SK-N-SH (cell line): ENCODE results near the gene RPS3A. TPM values are rescaled to one million over a fixed set of nuclear protein-coding genes. Genes with fewer than 3 reads are reported as not detected.

ENCODE experiments used
- CTCF ChIA-PET: fragments of 300-600, 350-600 bp; formaldehyde crosslinking; extraction: SDS; loops from one replicate; lab custom pipeline; 2021; lab: Yijun Ruan, JAX
- POLR2A ChIA-PET: fragments of 350-600 bp; sonication (Branson Sonifier 250); formaldehyde crosslinking; extraction: SDS; loops from one replicate; lab custom pipeline; 2020; ENCODE audit warnings: antibody characterized with exemption, inconsistent platforms; lab: Yijun Ruan, JAX
- DNase-seq: peaks from one replicate; pipeline ENCODE4 v3.0.0; 2012
- H2AFZ ChIP-seq: fragments of 200-600 bp; sonication (generic); 2 replicates; pipeline ENCODE4 v1.8.1; 2016; ENCODE audit warnings: antibody characterized with exemption, mild to moderate bottlenecking, low read depth
- H3F3A ChIP-seq: fragments of 200-600 bp; sonication (generic); replicated peaks from 2 replicates; pipeline ENCODE3; 2016; ENCODE audit warnings: antibody characterized with exemption, mild to moderate bottlenecking; ENCODE audit not compliant: insufficient read depth
- H3K27ac ChIP-seq, 2 experiments: fragments of 200-500 bp in 1 of 2; fragments of 200-600 bp in 1 of 2; sonication (Bioruptor generic) in 1 of 2; sonication (generic), shearing (Covaris generic) in 1 of 2; 2 replicates each; pipeline versions ENCODE4 v1.5.1 to v1.6.1; 2014 to 2016; ENCODE audit warnings: low read depth in 2 of 2, inconsistent platforms in 1 of 2, low read length in 1 of 2, mild to moderate bottlenecking in 1 of 2, mixed read lengths in 1 of 2
- H3K27me3 ChIP-seq: fragments of 200-600 bp; sonication (generic), shearing (Covaris generic); 2 replicates; pipeline ENCODE4 v1.6.1; 2016; ENCODE audit warnings: mixed run types; ENCODE audit not compliant: insufficient read depth
- H3K36me3 ChIP-seq, 2 experiments: fragments of 200-500 bp in 1 of 2; fragments of 200-600 bp in 1 of 2; sonication (Bioruptor generic) in 1 of 2; sonication (generic) in 1 of 2; replicated peaks in 1 of 2; 2 replicates each; pipeline versions ENCODE3 to v1.5.1; 2014 to 2016; ENCODE audit warnings: low read length in 1 of 2, mild to moderate bottlenecking in 1 of 2; ENCODE audit not compliant: insufficient read depth in 2 of 2, control insufficient read depth in 1 of 2
- H3K4me1 ChIP-seq, 2 experiments: fragments of 200-500 bp in 1 of 2; fragments of 200-600 bp in 1 of 2; sonication (Bioruptor generic) in 1 of 2; sonication (generic), shearing (Covaris generic) in 1 of 2; 2 replicates each; pipeline versions ENCODE4 v1.5.1 to v1.6.1; 2014 to 2016; ENCODE audit warnings: low read depth in 1 of 2, low read length in 1 of 2, mixed run types in 1 of 2; ENCODE audit not compliant: insufficient read depth in 2 of 2, control insufficient read depth in 1 of 2
- H3K4me2 ChIP-seq: fragments of 200-600 bp; sonication (generic), shearing (Covaris generic); 2 replicates; pipeline ENCODE4 v1.6.1; 2017; ENCODE audit warnings: mixed run types
- H3K4me3 ChIP-seq, 2 experiments: fragments of 200-500 bp in 1 of 2; fragments of 200-600 bp in 1 of 2; sonication (Bioruptor generic) in 1 of 2; sonication (generic), shearing (Covaris generic) in 1 of 2; 2 replicates each; pipeline versions ENCODE4 v1.5.1 to v1.8.1; 2014 to 2016; ENCODE audit warnings: low read depth in 2 of 2, inconsistent platforms in 1 of 2, low read length in 1 of 2, mild to moderate bottlenecking in 1 of 2, mixed read lengths in 1 of 2, moderate library complexity in 1 of 2
- H3K79me2 ChIP-seq: fragments of 200-600 bp; sonication (generic); 2 replicates; pipeline ENCODE4 v1.8.1; 2017; ENCODE audit warnings: mild to moderate bottlenecking; ENCODE audit not compliant: insufficient read depth
- H3K9ac ChIP-seq: fragments of 200-600 bp; sonication (generic); 2 replicates; pipeline ENCODE4 v1.6.1; 2017; ENCODE audit warnings: mixed run types
- H3K9me2 ChIP-seq: fragments of 200-600 bp; sonication (generic); 2 replicates; pipeline ENCODE4 v1.6.1; 2017; ENCODE audit warnings: mixed run types
- H3K9me3 ChIP-seq: fragments of 200-600 bp; sonication (generic); 2 replicates; pipeline ENCODE4 v1.6.1; 2017; ENCODE audit warnings: mixed run types, mild to moderate bottlenecking, moderate library complexity
- H4K20me1 ChIP-seq: fragments of 200-600 bp; sonication (generic); 2 replicates; pipeline ENCODE4 v1.6.1; 2017; ENCODE audit warnings: mild to moderate bottlenecking, mixed run types; ENCODE audit not compliant: insufficient read depth
- ELF1 ChIP-seq: IDR thresholded peaks from 2 replicates; pipeline ENCODE4 v1.4.0; 2012
- FOSL2 ChIP-seq: IDR thresholded peaks from 2 replicates; pipeline ENCODE4 v1.4.0; 2012; ENCODE audit warnings: low read depth, mild to moderate bottlenecking, moderate library complexity, borderline replicate concordance
- GATA2 ChIP-seq: sonication (generic); formaldehyde crosslinking; IDR thresholded peaks from 2 replicates; pipeline ENCODE4 v1.5.0; 2020; ENCODE audit warnings: mild to moderate bottlenecking, missing genetic modification reagents
- MEF2A ChIP-seq: IDR thresholded peaks from 2 replicates; pipeline ENCODE4 v1.4.0; 2012; ENCODE audit warnings: low read depth, borderline replicate concordance
- NFIC ChIP-seq: IDR thresholded peaks from 2 replicates; pipeline ENCODE4 v1.4.0; 2012; ENCODE audit warnings: borderline replicate concordance
- NRF1 ChIP-seq: IDR thresholded peaks from 2 replicates; pipeline ENCODE4 v1.6.1; 2012; ENCODE audit warnings: low read depth, mild to moderate bottlenecking, low read length
- PBX3 ChIP-seq: IDR thresholded peaks from 2 replicates; pipeline ENCODE4; 2012
- POLR2AphosphoS5 ChIP-seq: IDR thresholded peaks from 2 replicates; pipeline ENCODE4 v1.6.1; 2012; ENCODE audit warnings: low read depth, low read length
- RXRA ChIP-seq: IDR thresholded peaks from 2 replicates; pipeline ENCODE4 v1.4.0; 2012; ENCODE audit warnings: low read depth, mild to moderate bottlenecking, borderline replicate concordance
- SIN3A ChIP-seq: IDR thresholded peaks from 2 replicates; pipeline ENCODE4 v1.6.1; 2012; ENCODE audit warnings: low read depth, mild to moderate bottlenecking, low read length, moderate library complexity, borderline replicate concordance
- SMC3 ChIP-seq: IDR thresholded peaks from 2 replicates; pipeline ENCODE4 v1.6.1; 2012; ENCODE audit warnings: low read depth, low read length, improper control_type of control experiment
- TEAD4 ChIP-seq: IDR thresholded peaks from 2 replicates; pipeline ENCODE4 v1.4.0; 2012; ENCODE audit warnings: mild to moderate bottlenecking, borderline replicate concordance; ENCODE audit not compliant: insufficient read depth
- USF2 ChIP-seq: fragments of 150-350 bp; IDR thresholded peaks from 2 replicates; pipeline ENCODE4 v1.6.1; 2017; ENCODE audit warnings: antibody characterized with exemption, low read length, low read depth, borderline replicate concordance
- YY1 ChIP-seq: IDR thresholded peaks from 2 replicates; pipeline ENCODE4 v1.4.0; 2012; ENCODE audit warnings: low read depth, mild to moderate bottlenecking
- ZBTB33 ChIP-seq: IDR thresholded peaks from 2 replicates; pipeline ENCODE4 v1.4.0; 2012; ENCODE audit warnings: low read depth, borderline replicate concordance
- WGBS: methylation state at CpG from one replicate; pipeline ENCODE4 v1.1.6; 2017; ENCODE audit warnings: low lambda C conversion rate; 5-methylcytosine and 5-hydroxymethylcytosine counted together
- polyA plus RNA-seq, 3 experiments: library from polyadenylated mRNA; depleted of rRNA; stranded (reverse); fragments of >200 nt; gene quantifications; 2 replicates each; pipeline ENCODE4 v1.2.3, GENCODE V29; 2012
- TF ChIP-seq, protein P1 (sequence below): IDR thresholded peaks from 2 replicates; pipeline ENCODE4 v1.4.0; 2012; ENCODE audit warnings: low read depth, borderline replicate concordance
- TF ChIP-seq, protein P2 (sequence below): IDR thresholded peaks from 2 replicates; pipeline ENCODE4 v1.4.0; 2012; ENCODE audit warnings: low read depth

Gene RPS3A
- polyA plus RNA-seq, 1 of the 3 experiments (the other 2 are of a cell fraction) = 2,161 TPM

DNA sequence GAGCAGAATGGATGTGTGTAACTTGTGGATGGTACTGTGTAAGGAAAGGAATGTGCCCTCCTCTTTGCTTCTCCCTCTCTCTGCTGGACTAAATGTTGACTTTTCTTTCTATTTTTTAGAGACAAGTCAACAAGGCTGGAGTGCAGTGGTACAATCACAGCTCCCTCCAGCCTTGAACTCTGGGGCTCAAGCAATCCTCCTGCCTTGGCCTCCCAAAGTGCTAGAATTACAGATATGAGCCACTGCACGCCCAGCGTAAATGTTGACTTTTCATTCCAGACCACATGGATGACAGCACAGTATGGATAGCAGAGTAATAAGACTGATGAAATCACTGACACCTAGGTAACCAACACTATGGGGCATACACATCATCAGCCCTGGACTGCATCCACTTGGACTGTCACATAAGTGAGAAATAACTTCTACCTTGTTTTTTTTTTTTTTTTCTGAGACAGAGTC is 5.1 kb upstream of the RPS3A start:
- no peak for DNase-seq
- Histone ChIP-seq H3K27me3 (no peaks in the 10 kb centered on the region), H3K9me3 (no peaks in the 10 kb centered on the region), H3K36me3 (no peaks in the 10 kb centered on the region), H3K9me2 (no peaks in the 10 kb centered on the region), H3K27ac (no peak overlapping the region), H2AFZ (no peak overlapping the region), H3K79me2 (no peaks in the 10 kb centered on the region), H3K4me3 (no peak overlapping the region), H4K20me1 (no peaks in the 10 kb centered on the region), H3K4me2 (no peak overlapping the region), H3K9ac (no peak overlapping the region), H3F3A (no peaks in the 10 kb centered on the region), H3K4me1 (peaks cover 0 to 4% of the 10 kb centered on the region in 2 experiments; a peak in 1 of 4 replicates)
- 82% methylated on average over 2 of the region's 2 CpGs for WGBS
- CTCF ChIA-PET = no interaction called here
- TF ChIP-seq, protein P1, sequence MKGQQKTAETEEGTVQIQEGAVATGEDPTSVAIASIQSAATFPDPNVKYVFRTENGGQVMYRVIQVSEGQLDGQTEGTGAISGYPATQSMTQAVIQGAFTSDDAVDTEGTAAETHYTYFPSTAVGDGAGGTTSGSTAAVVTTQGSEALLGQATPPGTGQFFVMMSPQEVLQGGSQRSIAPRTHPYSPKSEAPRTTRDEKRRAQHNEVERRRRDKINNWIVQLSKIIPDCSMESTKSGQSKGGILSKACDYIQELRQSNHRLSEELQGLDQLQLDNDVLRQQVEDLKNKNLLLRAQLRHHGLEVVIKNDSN = no peak
- no peak for TF ChIP-seq TEAD4
- no peak for TF ChIP-seq ELF1
- no peak for TF ChIP-seq FOSL2
- no peak for TF ChIP-seq PBX3
- no peak for TF ChIP-seq USF2
- TF ChIP-seq POLR2AphosphoS5 = no peak
- TF ChIP-seq, protein P2, sequence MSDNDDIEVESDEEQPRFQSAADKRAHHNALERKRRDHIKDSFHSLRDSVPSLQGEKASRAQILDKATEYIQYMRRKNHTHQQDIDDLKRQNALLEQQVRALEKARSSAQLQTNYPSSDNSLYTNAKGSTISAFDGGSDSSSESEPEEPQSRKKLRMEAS = no peak
- TF ChIP-seq YY1 = no peak
- no peak for TF ChIP-seq ZBTB33
- no peak for TF ChIP-seq NRF1
- POLR2A ChIA-PET = no interaction called here

DNA sequence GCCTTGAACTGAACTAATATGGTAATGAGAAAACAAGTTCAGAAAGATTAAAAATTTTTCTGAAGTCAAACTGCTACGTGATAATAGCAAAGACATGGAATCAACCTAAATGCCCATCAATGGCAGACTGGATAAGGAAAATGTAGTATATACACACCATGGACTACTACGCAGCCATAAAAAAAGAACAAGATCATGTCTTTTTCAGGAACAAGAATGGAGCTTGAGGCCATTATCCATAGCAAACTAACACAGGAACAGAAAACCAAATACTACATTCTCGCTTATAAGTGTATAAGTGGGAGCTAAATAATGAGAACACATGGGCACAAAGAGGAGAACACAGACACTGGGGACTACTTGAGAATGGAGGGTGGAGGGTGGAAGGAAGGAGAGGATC is 4.3 kb upstream of the RPS3A start:
- 79% methylated on average over 3 of the region's 3 CpGs for WGBS
- no peak for DNase-seq
- Histone ChIP-seq H3K9me2 (no peaks in the 10 kb centered on the region), H3K27ac (no peak overlapping the region), H3F3A (no peaks in the 10 kb centered on the region), H4K20me1 (peaks cover 3% of the 10 kb centered on the region; the same call in 1 of the 2 replicates), H3K79me2 (peaks cover 7% of the 10 kb centered on the region), H3K9me3 (no peaks in the 10 kb centered on the region), H3K9ac (no peak overlapping the region), H3K4me2 (no peak overlapping the region), H3K27me3 (no peaks in the 10 kb centered on the region), H3K36me3 (no peaks in the 10 kb centered on the region), H3K4me1 (peaks cover 0 to 4% of the 10 kb centered on the region in 2 experiments; a peak in 1 of 4 replicates), H3K4me3 (no peak overlapping the region), H2AFZ (no peak overlapping the region)
- CTCF ChIA-PET = interaction anchor here (1.3 kb wide), 1 partner anchor 23 kb away, joined by 5 read pairs; no protein-coding TSS in a partner anchor
- POLR2A ChIA-PET = no interaction called here
- TF ChIP-seq POLR2AphosphoS5 (no peak), PBX3 (no peak), MEF2A (no peak), GATA2 (CRISPR knock-in tag) (no peak), TEAD4 (no peak), SIN3A (no peak), SMC3 (no peak), RXRA (no peak), NRF1 (no peak), ZBTB33 (no peak), USF2 (no peak), NFIC (no peak)
